GM18861 (cell line): ENCODE data around the gene CD28.
"Not testable (repeated sequence)": the region's sequence is repeated elsewhere in the genome, so short reads cannot be mapped to it uniquely, and the experiment has no call there.

Experiments used
- ATAC-seq: cut with Tn5 transposase; IDR thresholded peaks from one replicate; pipeline ENCODE4 v1.9.1; 2021; ENCODE audit not compliant: unreplicated experiment

CD28 gene

DNA sequence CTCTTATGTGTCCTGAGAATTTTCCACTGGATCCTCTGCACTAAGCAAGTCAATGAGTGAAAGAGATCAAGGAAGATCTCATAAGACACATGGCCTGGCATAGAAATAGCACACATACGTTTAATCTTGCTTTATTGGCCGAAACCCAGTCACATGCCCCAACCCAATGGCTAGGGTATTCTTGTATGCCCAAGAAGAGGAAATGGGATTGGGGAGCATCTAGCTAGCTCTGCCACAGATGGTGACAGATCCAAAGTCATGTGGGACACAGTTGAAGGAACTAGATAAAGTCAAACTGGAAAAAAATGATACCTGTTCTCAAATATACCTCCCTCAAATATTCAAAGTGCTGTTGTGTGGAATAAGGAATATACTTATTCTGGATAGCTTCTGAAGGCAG is 74.7 kb downstream of the CD28 start:
- no peak for ATAC-seq

DNA sequence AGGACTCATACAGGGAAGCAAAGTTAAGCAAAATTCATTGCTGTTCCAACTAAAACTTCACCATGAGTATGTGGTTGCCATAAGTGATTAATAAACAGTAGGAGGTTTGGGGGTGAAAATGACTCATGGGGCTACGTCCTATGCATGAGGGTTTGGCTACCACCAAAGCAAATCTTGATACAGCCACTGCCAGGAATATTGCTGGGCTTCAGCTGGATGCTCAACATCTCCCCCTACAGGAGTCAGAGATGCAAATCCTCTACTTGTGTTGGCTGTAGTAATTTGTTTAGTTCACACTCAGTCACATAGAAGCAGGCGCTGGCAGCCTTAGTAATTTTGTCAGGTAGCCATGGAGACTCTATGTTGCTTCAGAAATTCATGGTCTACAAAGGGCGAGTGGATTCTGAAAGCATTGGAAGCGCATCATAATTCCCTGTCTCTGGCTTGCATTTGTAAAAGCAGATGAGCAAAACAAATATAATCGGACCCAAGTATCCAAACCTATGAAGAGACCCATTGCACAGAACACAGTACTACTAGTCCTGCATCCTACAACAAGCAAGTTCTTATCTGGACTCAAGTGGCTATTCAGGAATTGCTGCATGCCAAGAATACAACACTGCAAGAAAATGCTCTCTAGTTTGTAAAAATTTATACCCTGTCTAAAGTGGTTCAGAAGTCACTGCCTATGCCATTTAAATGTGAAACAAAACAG is 76.0 kb downstream of the CD28 start:
- ATAC-seq: peak; percentile 66

DNA sequence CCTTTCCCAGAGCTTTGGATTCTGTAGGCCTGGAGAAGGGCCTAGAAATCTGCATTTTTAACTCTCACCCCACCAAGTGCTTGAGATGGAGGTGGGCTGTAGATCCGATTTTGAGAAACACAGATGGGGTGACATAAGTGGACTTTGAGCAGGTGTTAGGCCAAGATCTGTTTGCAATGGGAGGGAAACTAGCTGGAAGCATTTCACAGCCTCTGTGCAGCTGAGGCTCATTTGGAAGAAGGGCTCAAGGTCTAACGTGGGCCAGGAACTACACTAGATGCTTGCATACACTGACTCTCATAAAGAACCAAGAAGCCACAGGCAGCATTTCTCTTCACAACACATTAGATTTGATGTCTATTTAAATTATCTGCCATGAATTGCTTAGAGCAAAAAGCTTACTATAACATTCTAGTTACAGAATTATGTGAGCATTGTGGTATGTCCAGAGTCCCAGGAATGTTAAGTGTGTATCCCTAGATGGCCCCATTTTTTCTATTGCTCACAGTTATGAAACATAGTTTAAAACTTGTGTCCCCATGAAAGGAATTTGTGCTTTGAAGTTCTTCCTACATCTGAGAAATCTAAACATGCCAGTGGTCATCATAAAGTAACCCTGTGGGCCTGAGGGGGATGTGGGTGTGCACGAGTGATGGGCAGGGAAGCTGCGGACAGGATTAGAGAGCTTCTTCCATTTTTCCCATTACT is 77.2 kb downstream of the CD28 start:
- ATAC-seq: no peak

DNA sequence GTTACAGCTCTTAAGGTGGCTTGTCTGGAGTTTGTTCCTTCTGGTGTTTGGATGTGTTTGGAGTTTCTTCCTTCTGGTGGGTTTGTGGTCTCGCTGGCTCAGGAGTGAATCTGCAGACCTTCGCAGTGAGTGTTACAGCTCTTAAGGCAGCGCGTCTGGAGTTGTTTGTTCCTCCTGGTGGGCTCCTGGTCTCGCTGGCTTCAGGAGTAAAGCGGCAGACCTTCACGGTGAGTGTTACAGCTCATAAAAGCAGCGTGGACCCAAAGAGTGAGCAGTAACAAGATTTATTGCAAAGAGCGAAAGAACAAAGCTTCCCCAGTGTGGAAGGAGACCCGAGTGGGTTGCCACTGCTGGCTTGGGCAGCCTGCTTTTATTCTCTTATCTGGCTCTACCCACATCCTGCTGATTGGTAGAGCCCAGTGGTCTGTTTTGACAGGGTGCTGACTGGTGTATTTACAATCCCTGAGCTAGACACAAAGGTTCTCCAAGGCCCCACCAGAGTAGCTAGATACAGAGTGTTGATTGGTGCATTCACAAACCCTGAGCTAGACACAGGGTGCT is 78.4 kb downstream of the CD28 start:
- ATAC-seq: not testable (repeated sequence)

DNA sequence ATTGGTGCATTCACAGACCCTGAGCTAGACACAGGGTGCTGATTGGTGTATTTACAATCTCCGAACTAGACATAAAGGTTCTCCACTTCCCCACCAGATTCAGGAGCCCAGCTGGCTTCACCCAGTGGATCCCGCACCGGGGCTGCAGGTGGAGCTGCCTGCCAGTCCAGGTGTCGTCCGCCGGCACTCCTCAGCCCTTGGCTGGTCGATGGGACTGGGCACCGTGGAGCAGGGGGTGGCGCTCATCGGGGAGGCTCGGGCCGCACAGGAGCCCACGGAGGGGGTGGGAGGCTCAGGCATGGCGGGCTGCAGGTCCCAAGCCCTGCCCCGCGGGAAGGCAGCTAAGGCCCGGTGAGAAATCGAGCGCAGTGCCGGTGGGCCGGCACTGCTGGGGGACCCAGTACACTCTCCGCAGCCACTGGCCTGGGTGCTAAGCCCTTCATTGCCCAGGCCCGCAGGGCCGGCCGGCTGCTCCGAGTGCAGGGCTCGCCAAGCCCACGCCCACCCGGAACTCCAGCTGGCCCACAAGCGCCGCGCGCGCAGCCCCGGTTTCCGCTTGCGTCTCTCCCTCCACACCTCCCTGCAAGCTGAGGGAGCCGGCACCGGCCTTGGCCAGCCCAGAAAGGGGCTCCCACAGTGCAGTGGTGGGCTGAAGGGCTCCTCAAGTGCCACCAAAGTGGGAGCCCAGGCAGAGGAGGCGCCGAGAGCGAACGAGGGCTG is 79.1 kb downstream of the CD28 start:
- ATAC-seq: not testable (repeated sequence)

DNA sequence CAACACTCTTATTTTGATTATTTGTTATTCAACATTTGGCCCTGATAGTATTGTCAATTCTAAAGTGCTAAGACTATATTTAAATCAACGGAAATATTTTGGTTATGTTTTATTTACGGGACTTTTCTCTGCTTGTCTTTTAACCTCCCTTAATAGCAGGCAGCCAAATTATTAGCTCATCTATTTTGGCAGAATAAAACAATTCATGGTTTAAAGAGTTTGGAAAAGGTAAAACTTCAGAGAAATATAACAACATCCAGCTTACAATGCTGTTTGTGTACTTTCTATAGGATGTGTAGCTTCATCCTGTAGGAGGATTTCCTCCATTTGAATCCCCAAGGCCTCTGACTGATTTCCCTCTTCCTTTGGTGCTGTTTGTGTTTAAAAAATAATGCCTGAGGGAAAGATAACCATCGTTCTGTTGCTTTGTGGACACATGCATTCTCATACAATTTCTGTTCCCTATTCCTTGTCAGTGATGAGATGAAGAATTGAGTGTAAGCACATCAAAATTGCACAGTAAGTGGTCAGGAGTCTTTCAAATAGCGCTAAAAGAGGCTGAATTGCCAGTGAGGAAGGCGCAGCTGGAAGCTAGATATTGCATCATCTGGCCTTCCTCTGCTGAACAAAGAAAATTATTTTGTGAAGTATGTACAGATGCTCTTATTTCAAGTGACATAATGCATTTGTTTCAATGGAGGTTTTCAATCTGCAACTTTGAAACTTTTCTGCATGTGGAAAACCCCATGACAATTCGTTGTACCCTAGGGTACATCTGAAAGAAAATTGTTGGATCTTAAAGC is 80.3 kb downstream of the CD28 start:
- ATAC-seq: no peak

DNA sequence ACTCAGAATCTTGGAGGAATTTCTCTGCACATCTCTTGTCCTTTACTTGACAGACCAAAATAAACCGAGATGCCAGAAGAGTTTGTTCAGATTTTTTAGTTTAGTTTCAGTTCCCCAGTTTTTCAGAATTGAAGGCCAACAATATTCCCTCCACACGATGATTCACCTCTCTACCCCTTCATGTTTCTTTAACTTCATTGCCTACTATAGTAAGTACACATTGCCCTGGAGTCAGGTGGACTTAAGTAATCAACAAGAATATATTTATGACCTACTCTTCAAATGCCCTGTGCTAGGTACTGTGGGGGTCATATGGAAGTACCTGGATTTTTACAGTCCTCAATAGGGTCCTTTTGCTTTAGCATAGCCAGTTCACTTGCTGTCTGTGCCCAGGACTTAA is 81.5 kb downstream of the CD28 start:
- no peak for ATAC-seq
